Amygdala (tissue), 56 donors: ENCODE results near the gene LRP1B.
"Not testable (repeated sequence)": the region's sequence is repeated elsewhere in the genome, so short reads cannot be mapped to it uniquely, and the experiment has no call there.

Experiments used
- DNase-seq, 56 donors: peaks; one replicate each; lab custom pipeline; 2025; lab: John Stamatoyannopoulos, UW

The LRP1B gene

DNA sequence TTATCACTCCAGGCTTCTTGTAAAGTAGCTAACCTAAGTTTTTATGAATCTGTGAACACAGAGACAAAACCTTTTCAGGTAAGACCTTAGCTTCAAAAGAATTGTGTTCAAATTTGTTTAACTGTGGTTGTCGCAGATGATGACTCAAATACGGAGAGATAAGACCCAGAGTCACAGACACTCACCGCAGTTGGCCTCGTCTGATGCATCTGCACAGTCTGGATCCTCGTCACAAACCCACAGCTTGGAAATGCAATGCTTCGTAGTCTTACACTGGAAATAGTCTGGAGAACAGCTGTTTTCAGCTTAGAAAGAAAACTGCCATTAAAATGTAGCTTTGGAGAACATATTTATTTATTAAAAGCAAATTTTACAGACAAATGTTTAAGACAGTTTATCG lies 1688.5 kb downstream of the LRP1B start:
- no peak for DNase-seq

DNA sequence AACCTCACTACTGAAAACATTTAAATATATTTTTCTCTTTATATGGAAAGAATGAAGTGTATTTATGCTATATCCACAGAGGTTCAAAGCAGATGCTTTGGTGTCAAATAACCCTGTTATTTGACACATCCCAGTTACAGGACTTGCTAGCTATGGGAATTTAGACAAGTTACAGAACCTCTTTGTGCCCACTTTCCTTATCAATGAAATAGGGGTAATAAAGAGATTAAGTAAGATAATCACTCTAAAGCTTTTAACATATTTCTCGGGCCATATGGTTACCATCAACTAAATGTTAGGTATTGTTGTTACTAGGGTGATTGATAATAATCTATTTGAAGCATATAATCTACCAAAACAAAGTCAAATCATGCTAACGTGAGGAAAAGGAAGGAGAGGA lies 1690.0 kb downstream of the LRP1B start:
- DNase-seq, result no peak

DNA sequence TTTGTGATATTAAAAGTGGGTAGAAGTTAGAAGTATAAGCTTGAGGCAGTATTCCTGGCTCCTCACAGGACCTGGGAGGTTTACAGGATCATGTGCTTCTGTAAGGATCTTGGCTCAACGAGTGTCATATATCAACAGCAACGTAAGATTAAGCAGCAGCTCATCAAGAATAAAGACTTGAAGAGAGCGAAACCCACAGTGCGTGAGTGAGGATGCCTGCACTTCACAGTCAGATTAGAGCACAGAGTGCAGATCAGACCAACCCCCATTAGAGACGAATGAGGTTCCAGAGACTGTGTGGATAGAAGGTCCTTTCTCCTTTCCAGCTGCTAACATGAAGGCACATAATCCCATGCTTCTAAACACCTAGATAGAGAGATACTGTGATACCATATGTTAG lies 1693.9 kb downstream of the LRP1B start:
- DNase-seq, result no peak

DNA sequence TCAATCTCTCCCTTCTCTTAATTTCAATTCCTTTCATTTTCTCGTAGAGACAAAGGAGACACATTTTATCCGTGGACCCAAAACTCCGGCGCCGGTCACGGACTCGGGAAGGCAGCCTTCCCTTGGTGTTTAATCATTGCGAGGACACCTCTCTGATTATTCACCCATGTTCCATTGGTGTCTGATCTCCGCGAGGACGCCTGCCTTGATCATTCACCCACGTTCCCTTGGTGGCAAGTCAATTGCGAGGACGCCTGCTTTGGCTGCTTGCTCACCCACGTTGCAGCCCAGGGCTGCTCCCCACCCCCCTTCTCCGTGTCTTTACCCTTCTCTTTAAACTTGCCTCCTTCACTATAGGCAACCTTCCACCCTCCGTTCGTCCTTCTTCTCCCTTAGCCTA lies 1703.8 kb downstream of the LRP1B start:
- DNase-seq, result not testable (repeated sequence)

DNA sequence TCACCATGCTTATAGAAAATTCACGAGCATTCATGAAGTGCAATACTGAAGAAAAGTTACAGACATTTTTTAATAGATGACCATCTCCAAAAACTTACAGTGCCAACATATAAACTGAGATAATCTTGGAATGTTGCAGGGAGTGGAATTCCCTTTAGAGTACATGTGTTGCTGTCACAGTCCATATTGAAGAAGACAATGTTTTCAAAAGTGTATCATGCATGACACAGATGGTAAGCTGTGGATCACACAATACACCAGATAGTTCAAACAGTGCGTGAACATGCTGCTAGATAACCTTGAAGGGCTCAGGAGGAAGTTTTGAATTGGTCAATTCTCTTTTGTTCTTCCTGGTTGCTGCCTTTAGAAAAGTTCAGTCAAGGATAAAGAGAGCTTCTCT lies 1706.3 kb downstream of the LRP1B start:
- DNase-seq, result no peak

DNA sequence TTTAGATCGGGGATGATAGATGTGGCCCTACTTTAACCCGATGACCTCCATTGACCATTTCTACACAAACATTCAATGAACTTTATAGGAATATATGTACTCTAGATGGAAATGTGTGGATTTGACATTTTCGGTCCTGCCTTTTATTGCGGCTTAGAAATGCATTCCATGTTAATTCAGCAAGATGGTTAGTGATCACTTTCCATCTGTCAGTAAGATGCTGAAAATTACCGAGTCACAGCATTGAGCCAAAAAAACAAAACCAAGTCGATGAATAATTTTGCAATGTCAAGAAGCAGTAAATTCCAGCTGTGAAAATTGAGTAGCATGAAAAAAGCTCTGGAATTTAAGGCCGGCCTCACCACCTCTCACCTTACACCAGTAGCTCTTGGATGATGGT lies 1708.1 kb downstream of the LRP1B start:
- DNase-seq, result no peak

DNA sequence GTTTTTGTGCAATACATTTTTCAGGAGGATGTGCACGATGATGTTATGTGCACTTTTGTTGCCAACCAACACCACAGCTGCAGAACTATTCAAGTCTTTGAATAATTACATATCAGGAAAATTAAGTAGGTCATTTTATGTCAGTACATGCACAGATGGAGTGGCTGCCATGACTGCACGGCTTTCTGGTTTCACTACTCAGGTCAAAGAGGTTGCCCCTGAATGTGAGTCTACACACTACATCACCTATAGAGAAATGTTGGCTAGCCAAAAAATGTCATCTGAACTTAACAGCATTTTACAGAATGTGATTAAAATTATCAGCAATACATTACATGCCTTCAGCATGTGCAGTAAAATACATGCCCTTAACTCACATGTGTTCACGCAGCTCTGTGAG lies 1713.3 kb downstream of the LRP1B start:
- no peak for DNase-seq

DNA sequence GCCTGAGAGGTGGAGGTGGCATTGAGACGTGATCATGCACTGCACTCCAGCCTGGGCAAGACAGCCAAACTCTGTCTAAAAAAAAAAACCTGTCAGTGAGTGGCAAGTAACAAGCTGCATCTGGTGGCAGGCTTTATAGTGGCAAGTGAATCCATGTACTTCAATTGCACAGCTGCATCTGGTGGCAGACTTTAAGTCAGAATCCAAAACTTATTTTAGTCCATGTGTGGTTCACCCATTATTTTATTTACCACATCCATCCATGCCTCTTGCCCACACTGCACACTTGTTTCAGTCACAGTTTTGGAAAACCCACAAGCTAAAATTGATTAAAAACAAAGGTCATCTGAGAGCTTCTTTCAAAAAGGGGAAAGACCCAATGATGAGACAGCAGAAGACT lies 1714.2 kb downstream of the LRP1B start:
- no peak for DNase-seq

DNA sequence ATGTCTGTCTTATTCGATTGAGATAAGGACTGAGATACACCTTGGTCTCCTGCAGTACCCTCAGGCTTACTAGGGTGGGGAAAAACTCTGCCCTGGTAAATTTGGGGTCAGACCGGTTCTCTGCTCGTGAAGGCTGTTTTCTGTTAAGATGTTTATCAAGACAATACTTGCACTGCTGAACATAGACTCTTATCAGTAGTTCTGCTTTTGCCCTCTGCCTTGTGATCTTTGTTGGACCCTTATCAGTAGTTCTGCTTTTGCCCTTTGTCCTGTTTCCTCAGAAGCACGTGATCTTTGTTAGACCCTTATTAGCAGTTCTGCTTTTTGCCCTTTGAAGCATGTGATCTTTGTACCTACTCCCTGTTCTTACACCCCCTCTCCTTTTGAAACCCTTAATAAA lies 1715.8 kb downstream of the LRP1B start:
- DNase-seq, result not testable (repeated sequence)

DNA sequence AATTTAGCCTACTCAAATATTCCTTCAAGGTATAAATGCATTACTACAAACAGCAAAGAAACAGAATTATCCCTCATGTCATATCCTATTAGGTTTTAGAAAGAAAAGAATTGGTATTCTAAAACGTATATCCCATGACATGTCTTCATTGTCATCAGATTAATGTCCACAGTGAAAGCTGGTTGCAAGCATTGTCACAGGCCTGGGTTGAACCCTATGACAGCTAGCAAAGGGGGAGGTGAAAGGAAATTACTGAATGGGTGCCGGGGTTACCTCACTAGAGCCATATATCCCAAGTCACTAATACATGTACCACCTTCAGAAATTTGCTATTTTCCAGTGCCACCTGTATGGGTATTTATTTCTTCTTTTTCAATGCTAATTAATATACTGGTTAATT lies 1720.1 kb downstream of the LRP1B start:
- DNase-seq, result no peak

DNA sequence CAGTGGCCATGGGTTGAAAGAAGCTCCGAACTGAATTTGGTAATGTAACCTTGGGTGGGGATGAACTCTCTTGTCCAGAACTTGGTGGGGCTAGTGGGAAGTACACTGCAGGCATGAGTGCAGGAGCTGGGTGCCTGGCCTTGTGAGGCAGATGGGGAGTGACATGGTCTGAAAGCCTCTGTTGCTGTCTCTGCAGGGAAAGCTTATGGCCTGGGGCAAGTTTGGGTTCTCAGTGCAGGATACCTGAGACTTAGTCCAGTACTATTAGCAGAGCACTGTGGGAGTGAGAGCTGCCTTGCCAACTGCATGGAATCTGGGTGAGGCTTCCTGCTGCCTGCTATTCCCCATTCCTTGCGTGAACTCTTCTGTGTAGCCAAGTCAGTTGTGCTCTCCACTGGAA lies 1729.8 kb downstream of the LRP1B start:
- no peak for DNase-seq

DNA sequence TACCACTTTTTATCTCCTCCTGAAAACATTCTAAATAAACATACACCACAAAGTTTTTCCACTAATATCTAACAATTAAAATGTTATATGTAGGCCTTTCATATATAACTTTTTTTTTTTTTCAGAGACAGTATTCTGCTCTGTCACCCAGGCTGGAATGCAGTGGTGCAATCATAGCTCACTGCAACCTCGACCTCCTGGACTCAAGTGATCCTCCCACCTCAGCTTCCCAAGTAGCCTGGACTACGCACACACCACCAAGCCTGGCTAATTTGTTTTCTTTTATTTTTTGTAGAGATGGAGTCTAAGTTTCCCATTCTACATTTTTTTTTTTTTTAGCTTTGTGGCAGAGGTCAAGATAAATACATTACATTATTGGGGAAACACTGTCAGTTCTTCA lies 1738.0 kb downstream of the LRP1B start:
- no peak for DNase-seq

DNA sequence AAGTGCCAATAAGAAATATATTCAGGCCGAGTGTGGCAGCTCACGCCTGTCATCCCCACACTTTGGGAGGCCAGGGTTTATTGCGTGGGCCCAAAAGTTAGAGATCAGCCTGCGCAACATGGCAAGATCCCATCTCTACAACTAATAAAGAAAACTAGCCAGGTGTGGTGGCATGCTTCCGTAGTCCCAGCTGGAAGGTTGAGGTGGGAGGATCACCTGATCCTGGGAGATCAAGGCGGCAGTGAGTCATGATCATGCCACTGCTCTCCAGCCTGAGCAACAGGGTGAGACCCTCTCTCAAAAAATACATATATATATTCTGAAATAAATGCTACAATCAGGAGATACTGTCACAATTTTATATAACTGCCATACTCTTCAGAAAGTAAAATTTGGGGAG lies 1745.9 kb downstream of the LRP1B start:
- DNase-seq, result no peak

DNA sequence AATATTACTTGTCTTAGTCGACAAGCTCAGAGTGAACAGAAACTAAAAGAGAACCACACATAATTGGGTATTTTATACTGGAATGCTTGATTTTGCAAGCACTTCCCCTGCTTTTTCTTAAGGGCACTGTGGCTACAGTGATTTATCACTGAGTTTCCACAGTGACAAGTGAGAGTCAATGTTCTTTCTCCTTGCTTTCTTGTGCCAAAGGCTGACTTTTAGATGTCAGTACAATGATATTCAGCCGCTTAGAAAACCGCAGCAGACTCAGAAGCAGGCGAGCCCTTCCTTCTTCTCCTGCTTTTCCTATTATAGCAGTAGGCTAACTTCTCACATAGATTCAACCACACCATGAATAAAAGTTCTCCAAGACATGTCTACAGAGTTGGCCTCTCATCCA lies 1747.0 kb downstream of the LRP1B start:
- no peak for DNase-seq

DNA sequence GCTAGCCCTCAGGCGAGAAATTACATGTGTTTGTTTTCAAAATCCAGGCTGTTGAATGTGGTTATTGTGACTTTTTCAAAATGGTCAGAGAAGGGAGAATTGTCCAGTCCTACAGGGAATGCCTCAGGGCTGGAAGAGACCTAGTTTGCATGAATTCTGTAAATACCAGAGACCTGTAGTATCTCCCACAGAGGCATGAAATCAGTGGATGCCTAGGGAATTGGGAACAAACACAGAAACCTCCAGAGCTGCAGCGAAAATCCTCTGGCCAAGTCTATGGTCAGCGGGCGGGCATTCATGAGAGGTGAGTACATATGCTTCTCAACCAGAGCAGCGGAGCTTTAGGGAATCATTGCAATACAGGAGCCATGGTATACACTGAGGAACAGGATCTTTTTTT lies 1754.1 kb downstream of the LRP1B start:
- DNase-seq, result no peak

DNA sequence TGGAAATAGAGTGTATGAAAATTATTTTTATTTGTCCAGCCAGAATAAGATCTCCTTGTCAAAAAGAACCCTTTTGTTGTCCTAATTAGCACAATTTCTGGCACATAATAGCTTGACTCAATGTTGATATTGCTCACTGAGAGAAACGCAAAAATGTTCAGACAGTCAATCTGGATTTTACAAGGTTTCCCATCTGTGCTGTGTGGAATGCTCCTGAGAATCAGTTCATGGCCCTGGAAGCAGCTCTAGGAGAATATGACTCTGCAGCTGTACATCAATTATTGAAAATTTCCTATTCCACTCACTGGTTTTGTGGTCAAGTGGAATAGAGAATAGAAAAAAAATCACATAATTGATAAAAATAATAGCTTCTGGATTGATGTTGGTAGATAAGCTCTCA lies 1767.7 kb downstream of the LRP1B start:
- DNase-seq, result no peak

DNA sequence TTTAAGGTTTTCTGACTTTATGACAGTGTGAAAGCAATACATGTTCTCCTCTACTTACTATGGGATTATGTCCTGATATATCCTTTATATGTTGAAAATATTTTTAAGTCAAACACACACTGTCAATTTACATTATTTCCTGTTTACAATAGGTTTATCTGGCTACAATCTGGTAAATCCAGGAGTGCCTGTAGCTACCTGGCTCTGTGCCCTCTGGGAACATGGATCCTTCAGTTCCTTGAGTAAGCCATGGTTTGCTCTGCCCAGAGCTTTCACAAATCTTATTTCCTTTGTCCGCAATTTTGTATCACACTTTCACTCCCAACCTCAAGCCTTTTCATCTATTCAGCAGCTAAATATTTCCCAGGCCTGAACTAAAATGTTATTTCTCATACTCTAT lies 1768.5 kb downstream of the LRP1B start:
- no peak for DNase-seq

DNA sequence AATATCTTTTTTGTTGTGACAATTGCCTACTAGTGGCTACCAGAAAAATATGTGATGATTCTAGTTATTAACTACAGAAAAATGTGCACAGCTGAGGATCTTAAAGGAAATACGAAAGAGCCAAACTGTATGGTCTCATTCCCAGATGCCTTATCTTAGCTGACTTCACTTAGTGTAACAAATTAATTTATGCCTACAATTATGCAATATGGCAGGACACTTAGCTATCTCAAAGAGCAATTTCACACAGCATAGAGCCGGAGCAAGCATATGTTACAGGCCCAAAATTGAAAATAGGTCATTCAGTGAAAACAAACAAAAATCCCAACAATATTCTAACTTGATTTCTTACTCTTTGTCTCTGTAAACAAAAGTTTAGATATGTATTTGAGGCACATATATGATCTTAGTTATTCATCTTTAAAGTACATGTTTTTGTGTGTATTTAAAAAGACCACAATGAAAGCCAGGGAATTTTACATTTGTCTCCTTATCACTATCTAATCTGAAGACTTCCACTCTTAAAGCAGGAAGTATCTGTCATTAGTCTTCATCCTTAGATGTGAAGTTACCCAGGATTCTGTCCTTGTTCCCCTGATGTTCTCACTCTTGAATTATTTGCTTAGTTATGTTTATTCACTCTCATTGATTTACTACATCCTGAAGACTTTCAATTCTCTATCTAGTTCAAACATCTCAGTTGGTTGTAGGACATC lies 1771.6 kb downstream of the LRP1B start:
- DNase-seq, result no peak

DNA sequence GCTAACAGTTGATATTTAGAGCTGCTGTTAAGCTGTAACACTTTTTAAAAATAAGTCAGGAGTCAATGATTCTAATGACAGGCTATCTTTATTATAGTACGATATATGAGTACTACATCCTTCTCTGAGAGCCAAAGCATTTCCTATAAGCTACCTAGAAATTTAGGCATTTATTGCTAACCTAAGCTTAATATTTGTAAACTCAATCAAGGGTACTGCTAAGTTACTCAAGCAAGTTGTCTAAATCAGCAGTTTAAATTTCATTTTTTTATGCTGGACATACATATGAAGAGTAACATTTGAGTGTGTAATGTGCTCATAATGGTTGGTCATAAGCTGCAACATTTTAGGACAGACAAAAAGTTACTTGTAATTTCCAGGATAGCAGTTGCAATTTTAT lies 1774.1 kb downstream of the LRP1B start:
- no peak for DNase-seq

DNA sequence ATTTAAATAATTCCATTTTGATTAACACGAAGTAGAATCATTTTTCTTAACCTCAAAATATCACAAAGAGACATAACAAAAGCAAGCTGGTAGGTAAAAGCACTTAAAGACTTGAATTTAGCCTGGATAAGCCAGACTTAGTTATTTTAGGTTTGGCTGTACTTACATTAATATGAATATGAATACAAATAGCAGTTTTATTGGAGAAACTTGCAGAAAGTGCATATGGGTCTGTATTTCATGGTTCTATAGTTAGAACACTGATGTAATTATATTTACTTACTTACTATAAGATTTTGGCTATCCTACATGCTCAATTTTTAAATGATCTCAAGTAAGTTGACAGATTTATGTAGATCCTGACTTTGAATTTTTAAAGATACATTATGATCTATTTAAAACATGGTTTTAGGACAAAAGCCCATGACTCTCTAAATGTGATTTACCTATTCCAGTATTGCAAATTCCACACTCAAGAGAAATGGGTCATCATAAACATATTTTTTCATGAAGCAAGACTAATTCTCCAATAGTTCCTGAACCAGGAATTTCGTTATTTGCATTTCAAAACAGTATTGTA lies 1775.2 kb downstream of the LRP1B start:
- no peak for DNase-seq

DNA sequence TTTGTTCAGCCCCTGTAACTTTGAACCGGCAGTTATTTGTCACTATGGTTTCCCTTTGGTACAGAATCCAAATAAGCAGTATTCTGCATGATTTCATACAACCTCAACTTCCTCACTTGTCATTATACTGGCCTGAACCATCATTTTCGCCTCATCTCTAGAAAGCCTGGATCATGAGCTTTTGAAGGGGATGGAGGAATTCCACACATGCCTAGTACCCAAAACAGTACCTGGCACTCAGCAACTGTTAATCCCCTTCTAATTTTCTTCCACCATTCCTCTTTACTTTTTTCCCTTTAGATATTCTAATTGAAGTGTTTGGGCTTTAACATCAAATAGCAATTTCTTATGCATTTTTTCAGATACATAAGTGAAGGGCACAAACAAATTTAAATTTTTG lies 1776.3 kb downstream of the LRP1B start:
- no peak for DNase-seq

DNA sequence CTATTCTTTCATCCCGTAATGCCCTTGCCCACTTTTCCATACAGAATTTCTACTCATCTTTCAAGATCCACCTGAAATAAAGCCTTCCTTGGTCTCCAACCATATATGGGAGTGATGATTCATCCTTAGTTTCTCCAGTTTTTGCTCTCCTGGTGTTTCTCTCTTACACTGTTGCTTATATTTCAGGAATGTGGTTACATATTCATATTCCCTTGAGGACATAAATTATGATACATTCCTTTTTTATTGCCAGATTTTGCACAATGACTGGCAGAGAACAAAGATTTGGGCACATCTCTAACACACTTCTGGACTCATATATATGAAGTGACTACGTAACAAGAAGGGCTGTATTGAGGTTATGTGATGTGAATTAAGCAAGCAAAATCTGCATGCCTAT lies 1777.3 kb downstream of the LRP1B start:
- no peak for DNase-seq

DNA sequence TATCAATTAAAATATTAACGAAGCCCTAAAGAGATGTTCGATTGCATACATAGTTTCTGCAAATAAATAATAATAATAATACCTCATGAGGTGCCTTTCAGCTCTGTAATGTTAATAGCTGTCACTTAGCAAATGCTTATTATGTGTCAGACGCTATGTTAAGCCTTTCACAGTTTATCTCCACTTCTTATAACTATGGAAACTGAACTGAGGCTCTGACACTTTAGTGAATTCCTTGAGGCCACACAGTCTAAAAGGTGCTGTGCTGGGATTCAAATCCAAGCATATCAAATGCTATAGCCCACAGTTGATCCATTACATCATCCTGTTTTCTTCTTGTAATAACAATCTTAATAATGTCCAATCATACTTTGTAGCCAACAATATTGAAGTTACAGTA lies 1779.1 kb downstream of the LRP1B start:
- DNase-seq, result no peak
